SK-N-SH (cell line): ENCODE measurements around the gene NAA10. TPM values are rescaled to one million over a fixed set of nuclear protein-coding genes. Genes with fewer than 3 reads are reported as not detected.

Source experiments
- CTCF ChIA-PET: fragments of 300-600, 350-600 bp; formaldehyde crosslinking; extraction: SDS; loops from one replicate; lab custom pipeline; 2021; lab: Yijun Ruan, JAX
- POLR2A ChIA-PET: fragments of 350-600 bp; sonication (Branson Sonifier 250); formaldehyde crosslinking; extraction: SDS; loops from one replicate; lab custom pipeline; 2020; ENCODE audit warnings: antibody characterized with exemption, inconsistent platforms; lab: Yijun Ruan, JAX
- DNase-seq: peaks from one replicate; pipeline ENCODE4 v3.0.0; 2012
- H2AFZ ChIP-seq: fragments of 200-600 bp; sonication (generic); 2 replicates; pipeline ENCODE4 v1.8.1; 2016; ENCODE audit warnings: antibody characterized with exemption, mild to moderate bottlenecking, low read depth
- H3F3A ChIP-seq: fragments of 200-600 bp; sonication (generic); replicated peaks from 2 replicates; pipeline ENCODE3; 2016; ENCODE audit warnings: antibody characterized with exemption, mild to moderate bottlenecking; ENCODE audit not compliant: insufficient read depth
- H3K27ac ChIP-seq, 2 experiments: fragments of 200-500 bp in 1 of 2; fragments of 200-600 bp in 1 of 2; sonication (Bioruptor generic) in 1 of 2; sonication (generic), shearing (Covaris generic) in 1 of 2; 2 replicates each; pipeline versions ENCODE4 v1.5.1 to v1.6.1; 2014 to 2016; ENCODE audit warnings: low read depth in 2 of 2, inconsistent platforms in 1 of 2, low read length in 1 of 2, mild to moderate bottlenecking in 1 of 2, mixed read lengths in 1 of 2
- H3K27me3 ChIP-seq: fragments of 200-600 bp; sonication (generic), shearing (Covaris generic); 2 replicates; pipeline ENCODE4 v1.6.1; 2016; ENCODE audit warnings: mixed run types; ENCODE audit not compliant: insufficient read depth
- H3K36me3 ChIP-seq, 2 experiments: fragments of 200-500 bp in 1 of 2; fragments of 200-600 bp in 1 of 2; sonication (Bioruptor generic) in 1 of 2; sonication (generic) in 1 of 2; replicated peaks in 1 of 2; 2 replicates each; pipeline versions ENCODE3 to v1.5.1; 2014 to 2016; ENCODE audit warnings: low read length in 1 of 2, mild to moderate bottlenecking in 1 of 2; ENCODE audit not compliant: insufficient read depth in 2 of 2, control insufficient read depth in 1 of 2
- H3K4me1 ChIP-seq, 2 experiments: fragments of 200-500 bp in 1 of 2; fragments of 200-600 bp in 1 of 2; sonication (Bioruptor generic) in 1 of 2; sonication (generic), shearing (Covaris generic) in 1 of 2; 2 replicates each; pipeline versions ENCODE4 v1.5.1 to v1.6.1; 2014 to 2016; ENCODE audit warnings: low read depth in 1 of 2, low read length in 1 of 2, mixed run types in 1 of 2; ENCODE audit not compliant: insufficient read depth in 2 of 2, control insufficient read depth in 1 of 2
- H3K4me2 ChIP-seq: fragments of 200-600 bp; sonication (generic), shearing (Covaris generic); 2 replicates; pipeline ENCODE4 v1.6.1; 2017; ENCODE audit warnings: mixed run types
- H3K4me3 ChIP-seq, 2 experiments: fragments of 200-500 bp in 1 of 2; fragments of 200-600 bp in 1 of 2; sonication (Bioruptor generic) in 1 of 2; sonication (generic), shearing (Covaris generic) in 1 of 2; 2 replicates each; pipeline versions ENCODE4 v1.5.1 to v1.8.1; 2014 to 2016; ENCODE audit warnings: low read depth in 2 of 2, inconsistent platforms in 1 of 2, low read length in 1 of 2, mild to moderate bottlenecking in 1 of 2, mixed read lengths in 1 of 2, moderate library complexity in 1 of 2
- H3K79me2 ChIP-seq: fragments of 200-600 bp; sonication (generic); 2 replicates; pipeline ENCODE4 v1.8.1; 2017; ENCODE audit warnings: mild to moderate bottlenecking; ENCODE audit not compliant: insufficient read depth
- H3K9ac ChIP-seq: fragments of 200-600 bp; sonication (generic); 2 replicates; pipeline ENCODE4 v1.6.1; 2017; ENCODE audit warnings: mixed run types
- H3K9me2 ChIP-seq: fragments of 200-600 bp; sonication (generic); 2 replicates; pipeline ENCODE4 v1.6.1; 2017; ENCODE audit warnings: mixed run types
- H3K9me3 ChIP-seq: fragments of 200-600 bp; sonication (generic); 2 replicates; pipeline ENCODE4 v1.6.1; 2017; ENCODE audit warnings: mixed run types, mild to moderate bottlenecking, moderate library complexity
- H4K20me1 ChIP-seq: fragments of 200-600 bp; sonication (generic); 2 replicates; pipeline ENCODE4 v1.6.1; 2017; ENCODE audit warnings: mild to moderate bottlenecking, mixed run types; ENCODE audit not compliant: insufficient read depth
- CHD2 ChIP-seq: fragments of 150-350 bp; IDR thresholded peaks from 2 replicates; pipeline ENCODE4 v1.6.1; 2018; ENCODE audit warnings: low read length; ENCODE audit not compliant: partially characterized antibody
- EP300 ChIP-seq, 2 experiments: IDR thresholded peaks; 2 replicates each; pipeline versions ENCODE4 v1.4.0 to v1.6.1; 2012; ENCODE audit warnings: borderline replicate concordance in 1 of 2, low read depth in 1 of 2, low read length in 1 of 2
- EZH2phosphoT487 ChIP-seq: fragments of 200-600 bp; sonication (generic); IDR thresholded peaks from 2 replicates; pipeline ENCODE4 v1.6.1; 2017; ENCODE audit warnings: low read depth, mixed run types, mild to moderate bottlenecking, antibody characterized with exemption, moderate library complexity, borderline replicate concordance
- FOSL2 ChIP-seq: IDR thresholded peaks from 2 replicates; pipeline ENCODE4 v1.4.0; 2012; ENCODE audit warnings: low read depth, mild to moderate bottlenecking, moderate library complexity, borderline replicate concordance
- FOXM1 ChIP-seq: IDR thresholded peaks from 2 replicates; pipeline ENCODE4 v1.4.0; 2012; ENCODE audit warnings: low read depth, mild to moderate bottlenecking
- GABPA ChIP-seq: IDR thresholded peaks from 2 replicates; pipeline ENCODE4 v1.4.0; 2012; ENCODE audit warnings: low read depth, mild to moderate bottlenecking
- GATA2 ChIP-seq: sonication (generic); formaldehyde crosslinking; IDR thresholded peaks from 2 replicates; pipeline ENCODE4 v1.5.0; 2020; ENCODE audit warnings: mild to moderate bottlenecking, missing genetic modification reagents
- IRF3 ChIP-seq: fragments of 150-350 bp; IDR thresholded peaks from 2 replicates; pipeline ENCODE4 v1.6.1; 2016; ENCODE audit warnings: mild to moderate bottlenecking, low read depth, low read length
- JUND ChIP-seq: IDR thresholded peaks from 2 replicates; pipeline ENCODE4 v1.4.0; 2012
- MAX ChIP-seq: IDR thresholded peaks from 2 replicates; pipeline ENCODE4 v1.4.0; 2012; ENCODE audit warnings: low read depth
- MEF2A ChIP-seq: IDR thresholded peaks from 2 replicates; pipeline ENCODE4 v1.4.0; 2012; ENCODE audit warnings: low read depth, borderline replicate concordance
- NFIC ChIP-seq: IDR thresholded peaks from 2 replicates; pipeline ENCODE4 v1.4.0; 2012; ENCODE audit warnings: borderline replicate concordance
- NRF1 ChIP-seq: IDR thresholded peaks from 2 replicates; pipeline ENCODE4 v1.6.1; 2012; ENCODE audit warnings: low read depth, mild to moderate bottlenecking, low read length
- RAD21 ChIP-seq: IDR thresholded peaks from 2 replicates; pipeline ENCODE4 v1.6.1; 2012; ENCODE audit warnings: mild to moderate bottlenecking, low read length
- RFX5 ChIP-seq: IDR thresholded peaks from 2 replicates; pipeline ENCODE4 v1.6.1; 2012; ENCODE audit warnings: mild to moderate bottlenecking, improper control_type of control experiment, low read length
- RXRA ChIP-seq: IDR thresholded peaks from 2 replicates; pipeline ENCODE4 v1.4.0; 2012; ENCODE audit warnings: low read depth, mild to moderate bottlenecking, borderline replicate concordance
- SMC3 ChIP-seq: IDR thresholded peaks from 2 replicates; pipeline ENCODE4 v1.6.1; 2012; ENCODE audit warnings: low read depth, low read length, improper control_type of control experiment
- TAF1 ChIP-seq: IDR thresholded peaks from 2 replicates; pipeline ENCODE4 v1.6.1; 2012; ENCODE audit warnings: low read depth, mild to moderate bottlenecking, low read length, moderate library complexity, borderline replicate concordance
- TCF12 ChIP-seq: IDR thresholded peaks from 2 replicates; pipeline ENCODE4 v1.4.0; 2012
- USF2 ChIP-seq: fragments of 150-350 bp; IDR thresholded peaks from 2 replicates; pipeline ENCODE4 v1.6.1; 2017; ENCODE audit warnings: antibody characterized with exemption, low read length, low read depth, borderline replicate concordance
- WGBS: methylation state at CpG from one replicate; pipeline ENCODE4 v1.1.6; 2017; ENCODE audit warnings: low lambda C conversion rate; 5-methylcytosine and 5-hydroxymethylcytosine counted together
- polyA plus RNA-seq, 3 experiments: library from polyadenylated mRNA; depleted of rRNA; stranded (reverse); fragments of >200 nt; gene quantifications; 2 replicates each; pipeline ENCODE4 v1.2.3, GENCODE V29; 2012

NAA10 gene
- polyA plus RNA-seq, 1 of the 3 experiments (the other 2 are of a cell fraction): 229 TPM

- Histone ChIP-seq H4K20me1 (peaks cover 72% of the 10 kb centered on the region), H3K4me3 (no peak overlapping the region), H3K9ac (no peak overlapping the region), H3K27me3 (no peaks in the 10 kb centered on the region), H2AFZ (no peak overlapping the region), H3K36me3 (peaks cover 6 to 23% of the 10 kb centered on the region in 2 experiments), H3K79me2 (peaks cover 80% of the 10 kb centered on the region), H3K4me1 (peaks cover 16 to 35% of the 10 kb centered on the region in 2 experiments; a peak in 2 of 4 replicates), H3K9me3 (no peaks in the 10 kb centered on the region), H3K27ac (no peak overlapping the region; a peak in 1 of 4 replicates), H3F3A (no peaks in the 10 kb centered on the region), H3K9me2 (no peaks in the 10 kb centered on the region), H3K4me2 (peak overlapping the region; percentile 80; the same call in 1 of the 2 replicates)
- CTCF ChIA-PET: interaction anchor here (0.6 to 11.6 kb wide), 8 partner anchors 10 to 349 kb away, joined by 3 to 179 read pairs (median 6); partner anchors contain the start of genes PLXNB3 and RENBP
- no peak for DNase-seq
- POLR2A ChIA-PET: no interaction called here
- WGBS: 89% methylated on average over 9 of the region's 16 CpGs
- TF ChIP-seq NRF1 (no peak), RFX5 (no peak), MAX (no peak), FOXM1 (no peak), FOSL2 (no peak), GABPA (no peak), EP300 (IDR thresholded peaks at IDR 0.05; ENCODE audit: borderline replicate concordance in 1 of 2, low read depth in 1 of 2, low read length in 1 of 2) (no peak), RAD21 (no peak), MEF2A (no peak), NFIC (no peak), JUND (no peak), TAF1 (no peak)
These were observed 32.8 kb upstream of the NAA10 start for GRCh38 chrX:153967536-153968224.

GRCh38 chrX:153966841-153967535 lies 32.2 kb upstream of the NAA10 start:
- H3K4me3 ChIP-seq: no peak overlapping the region
- no peak overlapping the region for H3K9ac ChIP-seq
- no peak overlapping the region for H2AFZ ChIP-seq
- ChIA-PET POLR2A (interaction anchor here (0.6 to 0.9 kb wide), 2 partner anchors 173 to 393 kb away, joined by 3 read pairs; partner anchors contain the start of genes IDH3G and SSR4), CTCF (interaction anchor here (0.8 to 11.6 kb wide), 5 partner anchors 18 to 350 kb away, joined by 3 to 179 read pairs (median 4); partner anchors contain the start of gene RENBP)
- TF ChIP-seq EZH2phosphoT487 (no peak), TCF12 (no peak), GATA2 (CRISPR knock-in tag) (no peak), IRF3 (no peak), EP300 (IDR thresholded peaks at IDR 0.05; ENCODE audit: borderline replicate concordance in 1 of 2, low read depth in 1 of 2, low read length in 1 of 2) (no peak), RXRA (no peak), RFX5 (no peak), SMC3 (no peak), NRF1 (no peak), USF2 (no peak), RAD21 (no peak), CHD2 (no peak)
- no peaks in the 10 kb centered on the region for H3F3A ChIP-seq
- peaks cover 16 to 35% of the 10 kb centered on the region in 2 experiments; a peak in 2 of 4 replicates for H3K4me1 ChIP-seq
- H3K27me3 ChIP-seq: no peaks in the 10 kb centered on the region
- H3K79me2 ChIP-seq: peaks cover 83% of the 10 kb centered on the region
- no peaks in the 10 kb centered on the region for H3K9me3 ChIP-seq
- peak overlapping the region; percentile 80 for H3K4me2 ChIP-seq
- WGBS: 94% methylated on average over 12 of the region's 14 CpGs
- H4K20me1 ChIP-seq: peaks cover 75% of the 10 kb centered on the region
- DNase-seq: no peak
- H3K36me3 ChIP-seq: peaks cover 8 to 30% of the 10 kb centered on the region in 2 experiments
- H3K27ac ChIP-seq: no peak overlapping the region; a peak in 1 of 4 replicates
- no peaks in the 10 kb centered on the region for H3K9me2 ChIP-seq
